Endothelial cell of umbilical vein (primary cell): ENCODE measurements around the gene UBE2D2. TPM values are rescaled to one million over a fixed set of nuclear protein-coding genes. Genes with fewer than 3 reads are reported as not detected.
A peak's percentile ranks its signal among the peaks of the same experiment; 100 is the strongest.
"Not testable (repeated sequence)": the region's sequence is repeated elsewhere in the genome, so short reads cannot be mapped to it uniquely, and the experiment has no call there.

ENCODE experiments used
- BruUV-seq: library from RNA; stranded (reverse); fragments of 400-500 nt; replicated peaks from 2 replicates; lab custom pipeline; 2021; lab: Mats Ljungman, UMichigan
- CTCF ChIA-PET: fragments of 300-600, 350-600 bp; sonication (Branson Sonifier 250); formaldehyde crosslinking; loops from one replicate; lab custom pipeline; 2021; ENCODE audit warnings: antibody characterized with exemption, inconsistent platforms; lab: Charles Lee
- POLR2A ChIA-PET: fragments of 300-600, 350-600 bp; sonication (Branson Sonifier 250); formaldehyde crosslinking; loops from one replicate; lab custom pipeline; 2021; ENCODE audit warnings: antibody characterized with exemption, inconsistent platforms; lab: Charles Lee
- DNase-seq: peaks from one replicate; pipeline ENCODE4 v3.0.0-alpha.2; 2011; ENCODE audit warnings: low read depth, low spot score
- FAIRE-seq: peaks from 2 replicates; lab custom pipeline; 2011; peaks lifted over from hg19 to GRCh38; lab: Jason Lieb, UNC
- H2AFZ ChIP-seq: 2 replicates; pipeline ENCODE4 v1.6.0; 2012; ENCODE audit warnings: low read depth, low read length, control low read depth, inconsistent platforms
- H3K27ac ChIP-seq: 2 replicates; pipeline ENCODE4 v1.5.1; 2011; ENCODE audit warnings: low read depth, mild to moderate bottlenecking, control low read depth, low read length, moderate library complexity; ENCODE audit not compliant: insufficient read depth
- H3K27me3 ChIP-seq, 2 experiments: 2 replicates each; pipeline versions ENCODE4 v1.6.0 to v1.6.1; 2011; ENCODE audit warnings: low read length in 2 of 2, mixed read lengths in 1 of 2; ENCODE audit not compliant: control insufficient read depth in 2 of 2, insufficient read depth in 2 of 2
- H3K36me3 ChIP-seq, 2 experiments: 2 replicates in 1 of 2; 3 replicates in 1 of 2; pipeline ENCODE4 v1.5.1; 2011; ENCODE audit warnings: low read length in 2 of 2, mild to moderate bottlenecking in 1 of 2, moderate library complexity in 1 of 2; ENCODE audit not compliant: control insufficient read depth in 2 of 2, insufficient read depth in 2 of 2; ENCODE audit errors: extremely low read depth in 1 of 2
- H3K4me1 ChIP-seq: 3 replicates; pipeline ENCODE4 v1.5.1; 2011; ENCODE audit warnings: mild to moderate bottlenecking, low read length; ENCODE audit not compliant: control insufficient read depth, insufficient read depth; ENCODE audit errors: extremely low read depth
- H3K4me2 ChIP-seq: 2 replicates; pipeline ENCODE4 v1.6.1; 2011; ENCODE audit warnings: low read length, control low read depth, mixed read lengths; ENCODE audit not compliant: insufficient read depth
- H3K4me3 ChIP-seq, 3 experiments: fragments of 200-600 bp in 1 of 3; sonication (generic), shearing (Covaris generic) in 1 of 3; replicated peaks in 1 of 3; 2 replicates each; pipeline ENCODE4 v1.5.1; 2011 to 2016; ENCODE audit warnings: control low read depth in 3 of 3, low read length in 3 of 3, mild to moderate bottlenecking in 2 of 3, inconsistent platforms in 1 of 3, low read depth in 1 of 3, moderate library complexity in 1 of 3; ENCODE audit not compliant: insufficient read depth in 1 of 3
- H3K79me2 ChIP-seq: 2 replicates; pipeline ENCODE4 v1.6.0; 2012; ENCODE audit warnings: low read length, inconsistent platforms; ENCODE audit not compliant: control insufficient read depth, insufficient read depth
- H3K9ac ChIP-seq: replicated peaks from 2 replicates; pipeline ENCODE3; 2011; ENCODE audit warnings: low read length, control low read depth; ENCODE audit not compliant: insufficient read depth; ENCODE audit errors: extremely low read depth
- H3K9me1 ChIP-seq: replicated peaks from 3 replicates; pipeline ENCODE4 v1.6.0; 2011; ENCODE audit warnings: mild to moderate bottlenecking, low read length; ENCODE audit not compliant: control insufficient read depth, insufficient read depth; ENCODE audit errors: extremely low read depth
- H3K9me3 ChIP-seq: replicated peaks from 2 replicates; pipeline ENCODE4 v1.5.1; 2012; ENCODE audit warnings: low read length, inconsistent platforms; ENCODE audit not compliant: control insufficient read depth, insufficient read depth
- H4K20me1 ChIP-seq: replicated peaks from 2 replicates; pipeline ENCODE3; 2011; ENCODE audit warnings: mild to moderate bottlenecking, low read length; ENCODE audit not compliant: control insufficient read depth, insufficient read depth; ENCODE audit errors: extremely low read depth
- CTCF ChIP-seq, 2 donors: IDR thresholded peaks; 1 replicate in 1 of 2; 2 replicates in 1 of 2; pipeline ENCODE4 v1.5.1; 2011; ENCODE audit warnings: low read length in 2 of 2, mild to moderate bottlenecking in 2 of 2, moderate library complexity in 2 of 2, control low read depth in 1 of 2, inconsistent platforms in 1 of 2, low read depth in 1 of 2; ENCODE audit not compliant: insufficient read depth in 1 of 2; ENCODE audit errors: extremely low read depth in 1 of 2
- EZH2 ChIP-seq: IDR thresholded peaks from 2 replicates; pipeline ENCODE4 v1.6.1; 2012; ENCODE audit warnings: borderline replicate concordance, low read depth, mild to moderate bottlenecking, moderate library complexity, low read length, inconsistent platforms; ENCODE audit not compliant: severe bottlenecking
- FOS ChIP-seq: IDR thresholded peaks from 2 replicates; pipeline ENCODE4 v1.6.1; 2011; ENCODE audit warnings: mild to moderate bottlenecking, low read length, moderate library complexity, borderline replicate concordance; ENCODE audit not compliant: insufficient read depth
- GATA2 ChIP-seq: IDR thresholded peaks from 2 replicates; pipeline ENCODE4 v1.7.0; 2011; ENCODE audit warnings: low read depth, mild to moderate bottlenecking, moderate library complexity, mixed read lengths, low read length; ENCODE audit not compliant: insufficient read length, insufficient read depth
- JUN ChIP-seq: IDR thresholded peaks from 2 replicates; pipeline ENCODE4 v1.6.1; 2011; ENCODE audit warnings: borderline replicate concordance, low read depth; ENCODE audit not compliant: insufficient read length, insufficient read depth
- MAX ChIP-seq: IDR thresholded peaks from 2 replicates; pipeline ENCODE4 v1.6.1; 2011; ENCODE audit not compliant: insufficient read depth, insufficient read length
- MYC ChIP-seq: IDR thresholded peaks from one replicate; pipeline ENCODE4 v1.6.1; 2011; ENCODE audit warnings: mild to moderate bottlenecking, low read depth, low read length
- POLR2A ChIP-seq: IDR thresholded peaks from 2 replicates; pipeline ENCODE4 v1.6.1; 2012; ENCODE audit warnings: low read depth, mild to moderate bottlenecking, control low read depth, low read length
- POLR2AphosphoS5 ChIP-seq: IDR thresholded peaks from 2 replicates; pipeline ENCODE4 v1.6.1; 2012; ENCODE audit warnings: low read depth, mild to moderate bottlenecking, control low read depth, low read length, moderate library complexity; ENCODE audit not compliant: insufficient read depth
- dilution Hi-C: fragments of 300-500 bp; cut with MboI; formaldehyde crosslinking; loops from one replicate; pipeline ENCODE4 v1.15.0; 2019; ENCODE audit warnings: low sequenced_read_pairs; ENCODE audit not compliant: extremely low pct_ligation_motif_present
- intact Hi-C: fragments of 100-400 bp; cut with micrococcal nuclease; formaldehyde crosslinking; loops from one replicate; pipeline ENCODE4 v1.10.0; 2022
- polyA plus RNA-seq, 4 experiments: library from polyadenylated mRNA; depleted of rRNA in 3 of 4; stranded (reverse) in 3 of 4; unstranded in 1 of 4; fragments of >200 nt; gene quantifications; 2 replicates each; pipeline versions ENCODE4 v1.2.1 to v1.2.3, GENCODE V29; 2011 to 2012; ENCODE audit warnings: missing spikeins in 1 of 4
- total RNA-seq: library from RNA; stranded (reverse); gene quantifications from 2 replicates; pipeline ENCODE4 v1.2.3, GENCODE V29; 2021

Gene UBE2D2
- total and polyA plus RNA-seq, 2 donors (not counting 3 experiments of a cell fraction or from before 2014, with no cell fraction given), result 45.0 to 156 TPM

- H3K9me3 ChIP-seq, result no peaks in the 10 kb centered on the region
- no peaks in the 10 kb centered on the region for H3K27me3 ChIP-seq
- no peak overlapping the region for H3K4me3 ChIP-seq
- no peak overlapping the region for H3K27ac ChIP-seq
- no peak overlapping the region for H3K9ac ChIP-seq
- no peaks in the 10 kb centered on the region for H4K20me1 ChIP-seq
- no peaks in the 10 kb centered on the region for H3K79me2 ChIP-seq
- H3K4me2 ChIP-seq, result no peak overlapping the region
- dilution Hi-C loops, result no loop called here
- no peaks in the 10 kb centered on the region for H3K9me1 ChIP-seq
- ChIA-PET POLR2A (interaction anchor here (1.4 kb wide), 1 partner anchor 12 kb away, joined by 4 read pairs; the partner anchor contains the start of gene UBE2D2), CTCF (no interaction called here)
- no peak for FAIRE-seq
- TF ChIP-seq POLR2AphosphoS5 (no peak), EZH2 (no peak), MYC (no peak), FOS (no peak), CTCF (IDR thresholded peaks at IDR 0.05; ENCODE audit: extremely low read depth in 1 of 2, insufficient read depth in 1 of 2, low read depth in 1 of 2, low read length in 2 of 2) (no peak), GATA2 (no peak), POLR2A (no peak), MAX (no peak), JUN (no peak)
- H3K36me3 ChIP-seq, result no peaks in the 10 kb centered on the region
- intact Hi-C loops, result no loop called here
- H3K4me1 ChIP-seq, result no peaks in the 10 kb centered on the region
- DNase-seq, result no peak
- BruUV-seq, result no TSS peak
- H2AFZ ChIP-seq, result no peak overlapping the region
Measured at GRCh38 chr5:139549162-139549894, 11.8 kb upstream of the UBE2D2 start.

- CTCF ChIA-PET, result interaction anchor here (0.9 to 1.8 kb wide), 2 partner anchors 21 to 25 kb away, joined by 3 to 5 read pairs; no protein-coding TSS in a partner anchor
- H3K9ac ChIP-seq, H3K27me3 ChIP-seq, H4K20me1 ChIP-seq, DNase-seq, H3K4me3 ChIP-seq, H3K4me1 ChIP-seq, dilution Hi-C loops, H3K36me3 ChIP-seq, H3K9me1 ChIP-seq, H3K9me3 ChIP-seq, H3K79me2 ChIP-seq, BruUV-seq, H3K4me2 ChIP-seq, intact Hi-C loops, H2AFZ ChIP-seq, H3K27ac ChIP-seq: not testable (repeated sequence)
- POLR2A ChIA-PET, result interaction anchor here (1.4 kb wide), 1 partner anchor 11 kb away, joined by 4 read pairs; the partner anchor contains the start of gene UBE2D2
- FAIRE-seq, result peak; percentile 47
Measured at GRCh38 chr5:139550051-139550872, 10.9 kb upstream of the UBE2D2 start.
